Esophagus squamous epithelium (tissue), 5 donors: ENCODE measurements around the gene SMURF2. TPM values are rescaled to one million over a fixed set of nuclear protein-coding genes. Genes with fewer than 3 reads are reported as not detected.

Experiments
- DNase-seq: peaks from one replicate; lab custom pipeline; 2025; lab: John Stamatoyannopoulos, UW
- H3K27ac ChIP-seq, 4 donors: fragments of 200-600 bp; sonication (generic); one replicate each; pipeline ENCODE4 v1.5.1; 2016 to 2019; ENCODE audit warnings: mild to moderate bottlenecking in 1 of 4
- H3K27me3 ChIP-seq, 4 donors: fragments of 200-600 bp; sonication (generic); 1 replicate in 3 of 4; 2 replicates in 1 of 4; pipeline versions ENCODE4 v1.5.1 to v1.6.0; 2017 to 2021; ENCODE audit warnings: antibody characterized with exemption in 1 of 4
- H3K36me3 ChIP-seq, 3 donors: fragments of 200-600 bp; sonication (generic); one replicate each; pipeline ENCODE4 v1.5.1; 2016 to 2019
- H3K4me1 ChIP-seq, 3 donors: fragments of 200-600 bp; sonication (generic); one replicate each; pipeline ENCODE4 v1.5.1; 2017 to 2019
- H3K4me3 ChIP-seq, 4 donors: fragments of 200-600 bp; sonication (generic); 1 replicate in 3 of 4; 2 replicates in 1 of 4; pipeline ENCODE4 v1.5.1; 2016 to 2019; ENCODE audit warnings: mild to moderate bottlenecking in 2 of 4, moderate library complexity in 1 of 4
- H3K9me3 ChIP-seq, 3 donors: fragments of 200-600 bp; sonication (generic); one replicate each; pipeline ENCODE4 v1.5.1; 2016 to 2019
- CTCF ChIP-seq, 6 experiments: fragments of 450-650 bp in 4 of 6; fragments of 200-600 bp in 2 of 6; sonication (generic) in 2 of 6; IDR thresholded peaks; one replicate each; pipeline ENCODE4 v1.5.1; 2016 to 2019; ENCODE audit warnings: antibody characterized with exemption in 6 of 6, mild to moderate bottlenecking in 4 of 6, moderate library complexity in 4 of 6
- POLR2A ChIP-seq, 4 donors: fragments of 450-650 bp; IDR thresholded peaks; one replicate each; pipeline ENCODE4 v1.6.1; 2017; ENCODE audit warnings: antibody characterized with exemption in 4 of 4, mild to moderate bottlenecking in 4 of 4, moderate library complexity in 3 of 4
- WGBS, 2 donors: methylation state at CpG; one replicate each; pipeline ENCODE4 v1.1.5; 2018; 5-methylcytosine and 5-hydroxymethylcytosine counted together
- intact Hi-C: fragments of 100-400 bp; cut with DNase I; formaldehyde crosslinking; loops from one replicate; pipeline ENCODE4 v1.15.0; 2022
- total RNA-seq, 4 donors: library from RNA; depleted of rRNA; stranded (reverse); fragments of >200 nt; gene quantifications; one replicate each; pipeline ENCODE4 v1.1.0, GENCODE V29; 2016
- donor health status: DM: yes; HTN: yes; CAD: no.

SMURF2 gene
- total RNA-seq, 4 donors from 2014 or later = 7.0 to 22.7 (median 13.0) TPM

DNA sequence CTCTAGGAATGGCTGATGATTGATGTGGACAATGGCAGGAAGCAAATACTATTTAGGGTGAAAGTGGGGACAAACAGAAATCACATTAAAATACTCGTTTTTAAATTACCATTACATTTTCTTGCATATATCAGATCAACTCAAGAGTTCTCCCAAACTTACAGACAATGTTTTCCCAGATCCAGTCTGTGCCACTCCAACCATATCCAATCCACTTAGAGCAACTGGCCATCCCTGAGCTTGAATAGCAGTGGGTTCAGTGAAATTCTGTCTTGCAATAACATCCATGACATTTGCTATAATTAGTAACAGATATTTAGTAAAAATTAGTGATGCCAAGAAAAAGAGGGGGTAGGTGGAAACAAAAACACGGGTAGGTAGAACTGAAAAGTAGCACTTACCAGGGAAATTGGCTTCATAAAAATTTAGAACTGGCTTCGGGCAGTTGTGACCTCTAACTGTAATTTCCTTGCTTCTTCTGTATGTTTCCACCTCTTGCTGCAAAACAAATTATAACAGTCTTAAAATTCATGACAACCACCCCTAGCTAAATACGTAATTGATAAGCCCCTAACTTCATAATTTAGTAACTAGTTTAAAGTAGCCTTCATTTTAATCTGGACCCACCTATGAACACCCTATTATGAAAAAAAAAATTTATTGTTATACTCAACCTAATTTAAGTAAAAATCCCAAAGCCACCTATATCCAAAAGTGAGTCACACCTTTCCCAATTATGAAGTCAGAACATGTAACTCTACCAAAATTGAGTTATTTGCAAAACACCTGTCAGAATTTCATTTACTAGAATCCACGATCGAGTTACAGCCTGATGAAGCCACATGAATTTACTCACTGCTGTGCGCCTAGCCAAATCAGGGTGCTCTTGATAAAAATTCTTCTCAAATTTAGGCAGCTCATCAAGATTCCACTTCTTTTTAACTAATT, 158.0 kb downstream of the SMURF2 start:
- 12 to 15% methylated on average over 7 of the region's 7 CpGs for WGBS, 2 donors
- Histone ChIP-seq H3K27ac (peak overlapping the region; percentile 99 to 100 (median 100)), H3K9me3 (no peaks in the 10 kb centered on the region), H3K27me3 (no peaks in the 10 kb centered on the region), H3K4me3 (peak overlapping the region; percentile 82 to 100 (median 89)), H3K36me3 (peaks cover 25 to 64% (median 46%) of the 10 kb centered on the region in 3 donors), H3K4me1 (peaks cover 28 to 73% (median 50%) of the 10 kb centered on the region in 3 donors)
- DNase-seq = no peak
- intact Hi-C loops = no loop called here
- TF ChIP-seq CTCF (IDR thresholded peaks at IDR 0.05) = no peak
- no peak for TF ChIP-seq POLR2A (IDR thresholded peaks at IDR 0.05)

- Histone ChIP-seq H3K4me3 (peak overlapping the region in 2 of 4 donors; percentile 93 to 100), H3K4me1 (peaks cover 26 to 73% (median 50%) of the 10 kb centered on the region in 3 donors), H3K27me3 (no peaks in the 10 kb centered on the region), H3K9me3 (no peaks in the 10 kb centered on the region), H3K27ac (peak overlapping the region in 3 of 4 donors; percentile 45 to 100 (median 99)), H3K36me3 (peaks cover 25 to 67% (median 46%) of the 10 kb centered on the region in 3 donors)
- no peak for DNase-seq
- no peak for TF ChIP-seq CTCF (IDR thresholded peaks at IDR 0.05)
- TF ChIP-seq POLR2A (IDR thresholded peaks at IDR 0.05) = no peak
- 49 to 59% methylated on average over 5 of the region's 5 CpGs for WGBS, 2 donors
- intact Hi-C loops = no loop called here
Observed at GRCh38 chr17:64503341-64503740, 158.8 kb downstream of the SMURF2 start.

DNA sequence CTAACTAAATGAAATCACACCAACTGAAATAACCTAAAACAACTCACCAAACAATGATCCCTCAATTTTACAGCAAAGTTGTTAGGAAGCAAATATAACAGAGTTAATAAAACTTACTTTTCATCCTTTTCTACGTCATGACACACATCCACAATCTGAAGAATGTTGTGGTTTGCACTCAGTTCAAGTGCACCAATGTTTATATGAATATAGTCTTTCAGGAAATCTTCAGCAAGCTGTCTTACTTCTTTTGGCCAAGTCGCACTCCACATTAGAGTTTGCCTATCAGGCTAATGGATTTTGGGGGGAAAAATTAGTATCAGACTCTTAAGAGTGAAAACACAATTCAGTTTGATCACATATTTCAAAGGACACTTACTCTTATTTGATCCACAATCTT, 159.3 kb downstream of the SMURF2 start:
- TF ChIP-seq POLR2A (IDR thresholded peaks at IDR 0.05) (no peak), CTCF (IDR thresholded peaks at IDR 0.05) (no peak)
- H3K4me3 ChIP-seq = peak overlapping the region in 1 of 4 donors; percentile 93
- no peaks in the 10 kb centered on the region for H3K9me3 ChIP-seq
- H3K36me3 ChIP-seq = peaks cover 25 to 72% (median 46%) of the 10 kb centered on the region in 3 donors
- peak overlapping the region in 3 of 4 donors; percentile 45 to 100 (median 99) for H3K27ac ChIP-seq
- H3K27me3 ChIP-seq = no peaks in the 10 kb centered on the region
- intact Hi-C loops = no loop called here
- DNase-seq = no peak
- 72 to 76% methylated on average over 2 of the region's 2 CpGs for WGBS, 2 donors
- H3K4me1 ChIP-seq = peaks cover 21 to 73% (median 49%) of the 10 kb centered on the region in 3 donors

- H3K27me3 ChIP-seq = no peaks in the 10 kb centered on the region
- WGBS, 2 donors = 62 to 76% methylated on average over 3 of the region's 3 CpGs
- no peaks in the 10 kb centered on the region for H3K9me3 ChIP-seq
- no peak for DNase-seq
- peaks cover 22 to 77% (median 57%) of the 10 kb centered on the region in 3 donors for H3K4me1 ChIP-seq
- H3K36me3 ChIP-seq = peaks cover 25 to 77% (median 46%) of the 10 kb centered on the region in 3 donors
- H3K27ac ChIP-seq = peak overlapping the region; percentile 5 to 42 (median 20)
- no peak overlapping the region for H3K4me3 ChIP-seq
- TF ChIP-seq POLR2A (IDR thresholded peaks at IDR 0.05) (no peak), CTCF (IDR thresholded peaks at IDR 0.05) (no peak)
- intact Hi-C loops = no loop called here
Observed at GRCh38 chr17:64502021-64502420, 160.1 kb downstream of the SMURF2 start.
